GM15510 (cell line): Measurements from ENCODE around the gene ABHD4.

ENCODE experiments used
- POLR2A ChIP-seq: IDR thresholded peaks from 3 replicates; pipeline ENCODE4 v1.6.1; 2011; ENCODE audit warnings: borderline replicate concordance; ENCODE audit not compliant: insufficient read length; ENCODE audit errors: extremely low read depth

The ABHD4 gene, protein sequence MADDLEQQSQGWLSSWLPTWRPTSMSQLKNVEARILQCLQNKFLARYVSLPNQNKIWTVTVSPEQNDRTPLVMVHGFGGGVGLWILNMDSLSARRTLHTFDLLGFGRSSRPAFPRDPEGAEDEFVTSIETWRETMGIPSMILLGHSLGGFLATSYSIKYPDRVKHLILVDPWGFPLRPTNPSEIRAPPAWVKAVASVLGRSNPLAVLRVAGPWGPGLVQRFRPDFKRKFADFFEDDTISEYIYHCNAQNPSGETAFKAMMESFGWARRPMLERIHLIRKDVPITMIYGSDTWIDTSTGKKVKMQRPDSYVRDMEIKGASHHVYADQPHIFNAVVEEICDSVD

DNA sequence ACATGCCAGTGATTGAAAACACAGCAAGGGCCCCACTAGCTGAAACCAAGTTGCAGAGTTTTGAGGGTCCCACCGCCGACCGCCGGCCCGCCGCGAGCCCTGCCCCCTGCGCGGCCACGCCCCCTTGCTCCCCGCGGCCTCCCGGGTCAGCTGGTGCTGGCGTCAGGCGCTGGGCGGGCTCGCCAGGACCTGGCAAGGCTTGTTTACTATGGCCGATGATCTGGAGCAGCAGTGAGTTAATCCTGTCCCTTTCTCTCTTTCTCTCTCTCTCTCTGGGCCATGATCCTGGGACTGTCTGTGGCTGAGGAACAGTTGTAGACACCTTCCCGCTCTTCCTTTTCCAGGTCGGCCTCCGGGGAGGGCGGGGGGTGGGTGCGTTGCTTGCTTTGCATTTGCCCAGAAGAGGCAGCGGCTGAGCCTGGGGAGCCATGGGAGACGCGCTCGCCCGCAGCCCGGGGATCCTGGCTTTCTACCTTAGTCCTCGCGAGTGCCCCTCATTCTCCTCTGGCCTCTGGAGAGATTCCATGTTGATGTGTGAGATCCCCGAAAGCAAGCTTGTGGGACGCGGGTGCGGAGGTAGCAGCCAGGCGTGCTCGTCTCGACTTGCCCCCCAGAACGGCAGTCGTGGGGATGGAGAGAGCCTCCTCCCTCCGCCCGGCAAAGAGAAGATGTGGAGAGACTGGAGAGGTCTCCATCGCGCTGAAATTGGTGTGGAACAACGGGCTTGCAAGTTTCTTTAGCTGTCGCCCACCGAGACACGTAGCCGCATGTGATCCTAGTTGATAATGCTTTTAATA is at the start of gene ABHD4:
TSS of gene ABHD4 (plus strand) at position 202 of the 797 bp plus-strand sequence. CDS start at position 209, 7 bp downstream.
- peak; percentile 55 for TF ChIP-seq POLR2A

DNA sequence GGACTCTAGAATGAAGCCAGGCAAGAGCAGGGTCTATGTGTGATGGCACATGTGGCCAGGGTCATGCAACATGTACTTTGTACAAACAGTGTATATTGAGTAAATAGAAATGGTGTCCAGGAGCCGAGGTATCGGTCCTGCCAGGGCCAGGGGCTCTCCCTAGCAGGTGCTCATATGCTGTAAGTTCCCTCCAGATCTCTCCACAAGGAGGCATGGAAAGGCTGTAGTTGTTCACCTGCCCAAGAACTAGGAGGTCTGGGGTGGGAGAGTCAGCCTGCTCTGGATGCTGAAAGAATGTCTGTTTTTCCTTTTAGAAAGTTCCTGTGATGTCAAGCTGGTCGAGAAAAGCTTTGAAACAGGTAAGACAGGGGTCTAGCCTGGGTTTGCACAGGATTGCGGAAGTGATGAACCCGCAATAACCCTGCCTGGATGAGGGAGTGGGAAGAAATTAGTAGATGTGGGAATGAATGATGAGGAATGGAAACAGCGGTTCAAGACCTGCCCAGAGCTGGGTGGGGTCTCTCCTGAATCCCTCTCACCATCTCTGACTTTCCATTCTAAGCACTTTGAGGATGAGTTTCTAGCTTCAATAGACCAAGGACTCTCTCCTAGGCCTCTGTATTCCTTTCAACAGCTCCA is 48.7 kb upstream of the ABHD4 start:
- no peak for TF ChIP-seq POLR2A

DNA sequence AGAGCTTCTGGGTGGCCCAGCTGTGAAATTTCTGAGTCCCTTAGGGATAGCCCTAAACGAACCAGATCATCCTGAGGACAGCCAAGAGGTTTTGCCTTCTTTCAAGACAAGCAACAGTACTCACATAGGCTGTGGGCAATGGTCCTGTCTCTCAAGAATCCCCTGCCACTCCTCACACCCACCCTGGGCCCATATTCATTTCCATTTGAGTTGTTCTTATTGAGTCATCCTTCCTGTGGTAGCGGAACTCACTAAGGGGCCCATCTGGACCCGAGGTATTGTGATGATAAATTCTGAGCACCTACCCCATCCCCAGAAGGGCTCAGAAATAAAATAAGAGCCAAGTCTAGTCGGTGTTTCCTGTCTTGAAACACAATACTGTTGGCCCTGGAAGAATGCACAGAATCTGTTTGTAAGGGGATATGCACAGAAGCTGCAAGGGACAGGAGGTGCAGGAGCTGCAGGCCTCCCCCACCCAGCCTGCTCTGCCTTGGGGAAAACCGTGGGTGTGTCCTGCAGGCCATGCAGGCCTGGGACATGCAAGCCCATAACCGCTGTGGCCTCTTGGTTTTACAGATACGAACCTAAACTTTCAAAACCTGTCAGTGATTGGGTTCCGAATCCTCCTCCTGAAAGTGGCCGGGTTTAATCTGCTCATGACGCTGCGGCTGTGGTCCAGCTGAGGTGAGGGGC is 48.0 kb upstream of the ABHD4 start:
- peak; percentile 34 for TF ChIP-seq POLR2A

DNA sequence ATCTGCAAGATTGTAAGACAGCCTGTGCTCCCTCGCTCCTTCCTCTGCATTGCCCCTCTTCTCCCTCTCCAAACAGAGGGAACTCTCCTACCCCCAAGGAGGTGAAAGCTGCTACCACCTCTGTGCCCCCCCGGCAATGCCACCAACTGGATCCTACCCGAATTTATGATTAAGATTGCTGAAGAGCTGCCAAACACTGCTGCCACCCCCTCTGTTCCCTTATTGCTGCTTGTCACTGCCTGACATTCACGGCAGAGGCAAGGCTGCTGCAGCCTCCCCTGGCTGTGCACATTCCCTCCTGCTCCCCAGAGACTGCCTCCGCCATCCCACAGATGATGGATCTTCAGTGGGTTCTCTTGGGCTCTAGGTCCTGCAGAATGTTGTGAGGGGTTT is 46.5 kb upstream of the ABHD4 start:
- no peak for TF ChIP-seq POLR2A

DNA sequence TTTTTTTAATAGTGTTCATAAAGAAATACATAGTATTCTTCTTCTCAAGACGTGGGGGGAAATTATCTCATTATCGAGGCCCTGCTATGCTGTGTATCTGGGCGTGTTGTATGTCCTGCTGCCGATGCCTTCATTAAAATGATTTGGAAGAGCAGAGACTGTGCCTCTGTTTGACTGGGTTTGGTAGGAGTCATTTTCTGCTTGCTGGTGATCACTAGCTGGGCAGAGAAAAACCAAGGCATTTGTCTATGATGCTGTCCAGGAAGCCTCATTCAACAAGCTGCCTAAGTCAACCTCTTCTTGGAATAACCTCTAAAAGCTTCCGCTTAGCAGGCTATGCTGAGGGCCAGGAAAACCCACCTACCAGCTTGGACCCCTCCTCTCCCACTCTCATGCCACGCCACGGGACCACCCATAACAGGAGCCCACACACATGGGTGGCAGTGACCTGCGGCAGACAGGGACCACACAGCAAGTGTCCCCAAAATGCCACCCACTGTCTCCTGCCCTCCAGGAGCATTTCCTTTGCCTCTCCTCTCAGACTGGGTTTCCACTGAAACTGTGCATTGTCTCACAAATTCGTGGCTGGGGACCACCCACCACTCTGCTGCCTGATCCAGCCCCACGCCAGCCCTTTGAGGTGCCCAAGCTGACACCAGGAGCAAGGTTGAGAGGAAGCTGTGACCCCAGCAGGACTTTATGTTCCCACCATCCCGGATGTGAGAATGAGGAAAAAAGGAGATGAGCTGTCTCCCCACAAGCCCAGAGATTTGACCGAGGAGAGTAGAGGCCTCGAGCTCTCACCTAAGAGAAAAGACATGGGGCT is 45.9 kb upstream of the ABHD4 start:
- TF ChIP-seq POLR2A = no peak

DNA sequence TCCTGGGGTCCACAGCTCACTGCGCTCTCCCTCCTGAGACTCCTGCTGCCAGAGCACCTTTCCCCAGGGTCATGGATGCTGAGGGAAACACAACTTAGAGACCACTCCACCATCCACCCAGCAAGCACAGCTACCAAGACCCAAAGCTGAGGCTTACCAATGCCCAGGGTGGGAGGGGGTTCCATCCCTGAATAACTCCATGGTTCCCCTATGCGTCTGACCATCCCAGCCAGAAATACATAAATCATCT is 45.3 kb upstream of the ABHD4 start:
- TF ChIP-seq POLR2A = no peak

DNA sequence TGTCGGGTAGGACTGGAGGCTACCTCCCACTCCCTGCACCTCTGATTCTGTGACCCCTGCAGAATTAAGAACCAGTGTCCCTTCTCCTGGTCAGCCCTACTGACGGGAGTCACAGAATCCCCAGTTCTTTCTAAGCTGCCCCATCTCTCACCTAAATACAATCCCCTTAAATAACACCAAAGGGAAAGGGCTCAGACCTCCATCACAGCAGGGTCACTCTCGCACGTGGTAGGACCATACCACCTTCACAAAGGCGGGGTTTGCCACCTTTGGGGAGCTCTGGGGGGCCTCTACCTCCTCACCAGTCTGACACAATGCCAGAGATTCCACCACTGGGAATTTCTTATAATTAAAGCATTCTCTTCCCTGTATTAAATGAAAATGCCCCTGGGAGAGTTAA is 44.7 kb upstream of the ABHD4 start:
- TF ChIP-seq POLR2A = no peak

DNA sequence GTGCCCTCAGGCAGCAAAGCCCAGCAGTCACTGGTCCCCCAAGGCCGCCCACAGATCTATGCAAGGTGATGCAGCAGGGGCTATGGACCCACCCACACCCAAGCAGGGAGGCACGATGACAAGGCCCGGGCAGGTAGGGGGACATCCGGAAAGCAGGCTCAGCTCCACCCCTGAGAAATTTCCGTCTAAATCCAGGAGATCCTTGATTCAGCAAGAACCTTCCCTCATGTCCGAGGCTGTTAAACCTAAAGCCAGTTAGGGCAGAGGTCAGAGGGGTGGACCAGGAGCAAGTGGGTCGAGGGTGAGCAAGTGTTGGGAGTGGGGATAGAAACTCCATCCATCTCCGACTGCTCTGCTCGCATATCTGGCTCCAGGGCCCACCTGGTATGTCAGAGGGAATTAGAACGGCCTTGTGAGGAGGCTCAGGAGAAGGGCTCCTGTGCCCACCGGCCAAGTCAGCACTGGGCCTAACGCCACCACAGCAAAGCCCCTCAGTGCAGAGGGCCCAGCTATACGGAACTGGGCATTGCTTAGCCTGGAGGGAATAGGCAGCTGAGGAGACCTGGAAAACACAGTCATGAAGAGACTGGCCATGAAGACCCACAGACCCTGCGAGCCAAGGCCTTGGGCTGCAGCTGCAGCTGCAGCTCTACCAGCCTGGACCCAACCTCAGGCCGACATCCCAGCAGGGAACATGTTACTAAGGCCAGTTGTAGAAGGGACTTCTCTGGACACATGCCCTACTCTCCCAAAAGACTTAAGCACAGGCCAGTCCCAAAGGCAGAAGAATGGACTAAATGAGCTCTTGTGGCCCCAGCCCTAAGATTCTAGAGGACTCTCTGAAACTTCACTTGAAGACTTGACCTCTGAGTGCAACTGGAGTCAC is 43.4 kb upstream of the ABHD4 start:
- no peak for TF ChIP-seq POLR2A

DNA sequence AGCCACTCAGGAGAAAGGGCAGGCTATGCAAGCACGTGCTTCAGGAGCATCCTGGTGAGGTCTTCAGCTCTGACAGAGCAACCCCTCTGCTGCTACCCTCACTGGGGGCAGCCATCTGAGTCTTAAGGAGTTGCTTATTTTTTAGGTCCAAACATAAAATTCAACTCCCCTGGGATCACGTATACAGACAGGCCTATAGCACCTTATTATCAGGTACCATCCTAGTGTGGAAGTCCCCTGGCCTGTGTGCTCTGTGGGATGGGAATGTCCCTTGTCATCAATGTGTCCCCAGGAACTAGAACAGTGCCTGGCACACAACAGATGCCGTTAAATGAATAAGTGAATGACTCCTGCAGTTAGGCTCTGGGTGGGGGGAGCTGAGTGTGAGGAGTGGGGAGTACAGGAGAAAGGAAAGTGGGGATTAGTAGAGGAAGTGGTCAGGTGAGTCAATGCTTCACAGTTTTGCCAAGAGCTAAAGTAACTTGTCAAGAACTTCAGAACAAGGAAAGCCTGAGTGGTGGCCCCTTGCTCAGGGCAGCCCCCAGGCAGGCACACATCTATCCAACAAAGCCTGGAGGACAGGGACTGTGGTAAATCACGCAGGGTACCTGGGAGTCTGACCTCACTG is 42.6 kb upstream of the ABHD4 start:
- peak; percentile 35 for TF ChIP-seq POLR2A

DNA sequence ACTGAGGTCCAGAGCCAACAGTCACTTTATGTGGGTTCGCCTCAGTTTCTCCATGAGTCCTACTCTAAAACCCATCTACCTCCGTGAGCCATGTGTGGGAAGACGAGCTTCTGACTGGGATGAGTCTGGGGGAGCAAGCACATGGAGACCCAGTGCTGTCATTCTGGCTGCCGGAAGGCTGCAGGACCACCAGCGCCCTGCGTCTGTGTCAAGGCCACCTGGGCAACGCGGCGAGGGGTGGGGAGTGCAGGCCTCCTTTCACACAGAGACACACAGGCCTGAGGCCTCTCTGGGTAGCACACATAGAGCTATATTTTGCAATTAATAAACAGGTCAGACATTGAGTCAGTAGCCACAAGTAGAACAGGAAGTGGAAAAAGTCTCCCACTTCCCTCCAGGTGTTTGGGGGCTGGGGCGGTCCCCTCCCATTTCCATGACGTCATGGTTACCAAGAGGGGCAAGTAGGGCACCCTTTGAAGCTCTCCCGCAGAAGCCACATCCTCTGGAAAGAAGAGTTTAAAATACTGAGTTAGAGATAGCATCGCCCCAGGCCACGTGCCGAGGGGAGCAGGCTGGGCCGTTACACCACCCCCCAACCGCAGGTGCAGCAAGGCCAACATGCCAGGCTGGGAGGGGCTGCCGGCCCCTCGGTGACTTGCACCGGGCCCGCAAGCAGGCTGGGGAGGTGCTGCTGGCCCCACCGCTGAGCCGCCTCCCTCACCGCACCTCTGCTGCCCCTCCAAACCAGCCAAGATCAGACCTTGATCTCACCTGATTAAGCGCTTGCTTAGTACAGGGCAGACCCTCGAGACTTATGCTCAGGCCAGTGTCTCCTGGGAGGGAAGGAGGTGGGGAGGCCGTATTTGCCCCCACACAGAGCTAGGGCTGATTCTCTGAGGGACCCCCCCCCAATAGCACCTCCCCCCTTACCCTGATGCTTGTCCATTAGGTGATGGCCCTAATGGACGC is 41.8 kb upstream of the ABHD4 start:
- peak; percentile 39 for TF ChIP-seq POLR2A

DNA sequence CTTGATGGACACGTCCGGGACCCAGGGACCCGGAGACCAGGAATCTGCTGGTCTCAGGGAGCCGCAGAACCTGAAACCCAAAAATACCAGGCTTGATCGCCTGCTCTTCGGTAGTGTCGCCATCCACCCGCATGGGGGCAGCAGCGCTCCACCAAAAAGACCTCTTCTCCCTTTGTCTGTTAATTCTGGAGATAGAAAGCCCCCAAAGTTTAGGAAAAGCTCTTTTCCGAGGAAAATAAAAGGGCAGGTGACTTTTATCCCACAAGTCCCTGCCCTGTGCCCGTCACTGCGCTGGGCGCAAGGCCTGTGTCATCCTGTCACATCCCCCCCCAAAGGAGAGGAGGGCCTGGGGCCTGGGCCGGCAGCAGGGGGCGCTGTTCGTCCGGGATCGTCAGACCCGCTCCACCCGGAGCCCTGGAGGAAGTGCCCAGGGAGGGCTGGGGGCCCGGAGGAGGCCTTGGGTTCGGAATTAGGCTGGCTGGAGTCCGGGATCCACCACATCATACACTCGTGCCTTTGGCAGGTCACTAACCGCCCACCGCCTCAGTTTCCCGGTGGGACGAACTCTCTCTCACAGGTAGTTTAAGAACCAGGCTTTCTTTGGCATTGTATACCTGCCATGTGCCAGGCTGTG is 41.0 kb upstream of the ABHD4 start:
- no peak for TF ChIP-seq POLR2A

DNA sequence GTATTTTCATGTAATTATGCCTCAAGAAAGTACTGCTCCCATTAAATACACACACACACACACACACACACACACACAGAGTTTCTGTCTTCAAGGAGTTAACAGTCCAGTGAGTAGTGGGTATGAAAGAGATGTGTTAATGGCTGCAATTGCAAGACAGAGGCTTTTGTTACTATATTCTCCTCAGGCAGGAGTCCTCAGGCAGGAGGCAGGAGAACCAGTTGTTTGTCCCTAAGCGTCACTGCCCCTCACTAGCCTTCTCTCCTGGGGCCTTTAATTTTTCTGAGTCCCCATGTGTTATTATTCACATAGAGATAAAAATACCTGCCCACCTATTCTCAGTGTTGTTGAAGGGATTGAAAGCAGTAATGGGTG is 40.3 kb upstream of the ABHD4 start:
- TF ChIP-seq POLR2A = no peak
